Pancreas (tissue), 10 donors: ENCODE data around the gene FLAD1. TPM values are rescaled to one million over a fixed set of nuclear protein-coding genes. Genes with fewer than 3 reads are reported as not detected.
"Not testable (repeated sequence)": the region's sequence is repeated elsewhere in the genome, so short reads cannot be mapped to it uniquely, and the experiment has no call there.

ENCODE experiments used
- ATAC-seq, 4 donors: fragments of 200-7000 bp; cut with Tn5 transposase; one replicate each; pipeline versions ENCODE4 v1.8.0 to v1.9.1; 2020; ENCODE audit warnings: mild to moderate bottlenecking in 4 of 4, moderate library complexity in 4 of 4
- DNase-seq, 6 donors: peaks; one replicate each; pipeline ENCODE4 v3.0.0-alpha.2; 2020
- FAIRE-seq: peaks from 2 replicates; lab custom pipeline; 2012; peaks lifted over from hg19 to GRCh38; lab: Jason Lieb, UNC
- H3K27ac ChIP-seq, 4 donors: fragments of 200-600 bp; sonication (generic); 1 replicate in 3 of 4; 2 replicates in 1 of 4; pipeline versions ENCODE4 v1.5.0 to v1.8.0; 2020
- H3K27me3 ChIP-seq, 4 donors: fragments of 200-600 bp; one replicate each; pipeline ENCODE4 v1.8.0; 2021
- H3K36me3 ChIP-seq, 3 donors: fragments of 200-600 bp; sonication (generic) in 1 of 3; one replicate each; pipeline versions ENCODE4 v1.5.0 to v1.8.0; 2020 to 2021
- H3K4me1 ChIP-seq, 3 donors: fragments of 200-600 bp; one replicate each; pipeline ENCODE4 v1.8.0; 2021
- H3K4me3 ChIP-seq, 4 donors: fragments of 200-600 bp; sonication (generic) in 2 of 4; one replicate each; pipeline versions ENCODE4 v1.5.0 to v1.8.0; 2020 to 2021
- H3K9me3 ChIP-seq, 4 donors: fragments of 200-600 bp; one replicate each; pipeline ENCODE4 v1.8.0; 2021
- WGBS, 2 donors: extraction: QIAGEN DNeasy Blood & Tissue Kit; methylation state at CpG; one replicate each; pipeline ENCODE4 v1.1.7; 2013; 5-methylcytosine and 5-hydroxymethylcytosine counted together
- intact Hi-C, 3 donors: fragments of 100-400 bp; cut with DNase I; formaldehyde crosslinking; loops; one replicate each; pipeline versions ENCODE4 v1.11.1 to v1.14.2; 2022
- polyA plus RNA-seq, 2 donors: library from polyadenylated mRNA; stranded (reverse); fragments of 200-250 nt; gene quantifications; one replicate each; pipeline ENCODE4 v1.2.3, GENCODE V29; 2013
- total RNA-seq, 6 donors: library from RNA; stranded (reverse); fragmentation: NEBNext Ultra II Directional in 4 of 6; extraction: Animal tissue kit (Norgen Biotek cat#: 25700) in 4 of 6; gene quantifications; one replicate each; pipeline versions ENCODE4 v1.2.1 to v1.2.4, GENCODE V29; 2021 to 2023
- TF ChIP-seq, protein P1 (sequence below), 4 donors: fragments of 200-600 bp; sonication (generic) in 3 of 4; IDR thresholded peaks; one replicate each; pipeline versions ENCODE4 v1.5.0 to v1.8.0; 2021; ENCODE audit warnings: antibody characterized with exemption in 4 of 4
- donor health status: healthy with polysubstance abuse.
- donor health status: DM: no; HTN: no; CAD: no; lungs with moderate emphysema.
- donor health status: DM: no; HTN: no; CAD: no.
- donor health status: control.
- donor health status: control.
- donor health status: Bipolar disorder and iron deficiency.
- donor health status: DM: yes; HTN: yes; CAD: no.
- donor health status: DM: no; HTN: no; CAD: no.
- donor health status: DM: no; HTN: no; CAD: no.
- donor health status: DM: yes; HTN: yes; CAD: no.

The FLAD1 gene
- total and polyA plus RNA-seq, 8 donors, result 8.3 to 28.6 (median 13.2) TPM

DNA sequence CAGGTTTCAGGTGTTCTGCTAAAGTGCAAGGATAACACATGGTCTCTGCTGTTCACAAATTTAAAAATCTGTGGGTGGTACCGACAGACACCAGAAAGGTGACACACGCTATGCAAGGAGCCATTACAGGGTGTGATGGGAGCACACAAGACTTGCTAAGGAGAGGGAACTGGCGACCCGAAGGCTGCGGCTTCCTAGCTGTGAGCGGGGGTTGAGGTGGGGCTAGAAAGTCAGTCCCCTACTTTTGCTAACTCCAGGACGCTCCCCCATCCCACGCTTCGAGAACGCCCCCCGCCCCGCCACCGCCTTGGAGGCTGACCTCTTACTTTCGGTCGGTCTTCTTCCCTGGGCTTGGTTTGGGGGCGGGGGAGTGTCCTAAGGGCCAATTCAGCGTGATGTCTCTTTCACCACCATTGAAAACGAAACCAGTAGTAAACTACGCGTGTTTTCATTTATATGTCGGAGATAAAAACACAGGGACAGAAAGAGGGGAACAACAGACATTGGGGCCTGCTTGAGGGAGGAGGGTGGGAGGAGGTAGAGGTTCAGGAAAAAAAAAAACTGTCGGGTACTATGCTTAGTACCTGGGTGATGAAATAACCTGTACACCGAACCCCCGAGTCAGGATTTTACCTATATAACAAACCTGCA is 7.6 kb upstream of the FLAD1 start:
- intact Hi-C loops, result no loop called here
- peaks cover 12 to 26% (median 22%) of the 10 kb centered on the region in 3 donors for H3K4me1 ChIP-seq
- no peaks in the 10 kb centered on the region for H3K27me3 ChIP-seq
- peak in 1 of 4 donors; percentile 3 for ATAC-seq
- FAIRE-seq, result no peak
- no peaks in the 10 kb centered on the region for H3K9me3 ChIP-seq
- H3K27ac ChIP-seq, result peak overlapping the region; percentile 90 to 98 (median 96)
- WGBS, 2 donors, result 0 to 1% methylated on average over 24 of the region's 24 CpGs
- H3K36me3 ChIP-seq, result no peaks in the 10 kb centered on the region
- TF ChIP-seq, protein P1, sequence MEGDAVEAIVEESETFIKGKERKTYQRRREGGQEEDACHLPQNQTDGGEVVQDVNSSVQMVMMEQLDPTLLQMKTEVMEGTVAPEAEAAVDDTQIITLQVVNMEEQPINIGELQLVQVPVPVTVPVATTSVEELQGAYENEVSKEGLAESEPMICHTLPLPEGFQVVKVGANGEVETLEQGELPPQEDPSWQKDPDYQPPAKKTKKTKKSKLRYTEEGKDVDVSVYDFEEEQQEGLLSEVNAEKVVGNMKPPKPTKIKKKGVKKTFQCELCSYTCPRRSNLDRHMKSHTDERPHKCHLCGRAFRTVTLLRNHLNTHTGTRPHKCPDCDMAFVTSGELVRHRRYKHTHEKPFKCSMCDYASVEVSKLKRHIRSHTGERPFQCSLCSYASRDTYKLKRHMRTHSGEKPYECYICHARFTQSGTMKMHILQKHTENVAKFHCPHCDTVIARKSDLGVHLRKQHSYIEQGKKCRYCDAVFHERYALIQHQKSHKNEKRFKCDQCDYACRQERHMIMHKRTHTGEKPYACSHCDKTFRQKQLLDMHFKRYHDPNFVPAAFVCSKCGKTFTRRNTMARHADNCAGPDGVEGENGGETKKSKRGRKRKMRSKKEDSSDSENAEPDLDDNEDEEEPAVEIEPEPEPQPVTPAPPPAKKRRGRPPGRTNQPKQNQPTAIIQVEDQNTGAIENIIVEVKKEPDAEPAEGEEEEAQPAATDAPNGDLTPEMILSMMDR (IDR thresholded peaks at IDR 0.05), result no peak
- DNase-seq, result peak in 5 of 6 donors; percentile 53 to 79 (median 60)
- peak overlapping the region; percentile 27 to 73 (median 58) for H3K4me3 ChIP-seq

DNA sequence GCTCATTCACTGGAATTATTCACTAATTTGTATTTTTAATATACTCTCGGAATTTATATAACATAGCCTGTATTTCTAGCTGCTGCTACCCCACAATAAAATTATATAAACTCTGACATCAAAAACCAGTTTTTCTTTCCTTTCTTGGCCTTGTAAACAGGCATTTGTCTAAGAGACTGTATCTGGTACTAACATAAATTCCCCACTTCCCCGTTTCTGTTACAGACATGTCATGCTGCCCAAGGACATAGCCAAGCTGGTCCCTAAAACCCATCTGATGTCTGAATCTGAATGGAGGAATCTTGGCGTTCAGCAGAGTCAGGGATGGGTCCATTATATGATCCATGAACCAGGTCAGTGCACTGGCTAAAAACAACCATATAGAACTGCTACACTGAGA is 5.4 kb upstream of the FLAD1 start:
- H3K27me3 ChIP-seq, intact Hi-C loops, H3K36me3 ChIP-seq, DNase-seq, H3K27ac ChIP-seq, FAIRE-seq, H3K9me3 ChIP-seq, ATAC-seq, H3K4me3 ChIP-seq: not testable (repeated sequence)
- WGBS, 2 donors, result 53 to 58% methylated on average over 3 of the region's 3 CpGs
- peaks cover 0 to 11% (median 4%) of the 10 kb centered on the region in 3 donors for H3K4me1 ChIP-seq

DNA sequence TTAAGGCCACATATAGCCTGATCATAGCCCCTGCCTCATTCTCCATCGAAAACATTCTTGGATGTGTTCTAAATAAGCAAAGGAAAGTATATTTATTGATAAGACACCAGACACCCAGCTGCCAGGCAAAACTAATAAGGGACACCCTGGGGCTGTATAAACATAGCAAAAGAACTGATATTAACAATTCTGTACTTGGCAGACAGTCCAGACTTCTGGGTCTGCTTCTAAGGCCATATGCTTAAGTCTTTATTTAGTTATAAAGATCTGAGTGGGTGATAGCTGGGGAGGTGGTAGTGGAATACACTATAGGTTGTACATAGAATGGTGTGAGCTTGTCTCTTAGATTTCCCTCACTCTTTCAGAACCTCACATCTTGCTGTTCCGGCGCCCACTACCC is 4.8 kb upstream of the FLAD1 start:
- no peak overlapping the region for H3K4me3 ChIP-seq
- no peaks in the 10 kb centered on the region for H3K9me3 ChIP-seq
- H3K4me1 ChIP-seq, result peaks cover 0 to 11% (median 0%) of the 10 kb centered on the region in 3 donors
- no peak overlapping the region for H3K27ac ChIP-seq
- ATAC-seq (no peak), FAIRE-seq (no peak), DNase-seq (no peak)
- intact Hi-C loops, result no loop called here
- no peaks in the 10 kb centered on the region for H3K27me3 ChIP-seq
- TF ChIP-seq, protein P1 (IDR thresholded peaks at IDR 0.05), result no peak
- no peaks in the 10 kb centered on the region for H3K36me3 ChIP-seq
- WGBS, 2 donors, result 90% methylated on average over 3 of the region's 3 CpGs

DNA sequence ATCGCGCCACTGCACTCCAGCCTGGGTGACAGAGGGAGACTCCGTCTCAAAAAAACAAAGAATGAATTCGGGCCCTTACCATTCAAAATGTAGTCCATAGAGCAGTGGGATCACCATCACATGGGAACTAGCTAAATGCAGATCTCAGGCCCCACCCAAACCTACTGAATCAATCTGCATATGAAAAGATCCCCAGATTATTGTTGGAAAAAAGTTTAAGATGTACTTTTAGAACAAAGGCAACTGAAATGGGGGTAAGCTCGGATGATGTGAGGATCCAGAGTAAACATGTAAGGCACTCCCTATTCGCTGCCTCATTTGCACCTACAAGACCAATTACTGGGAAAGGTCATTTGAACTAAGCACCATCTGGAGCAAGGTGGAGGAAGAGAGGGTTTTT is 803 bp upstream of the FLAD1 start:
- Histone ChIP-seq H3K36me3 (no peaks in the 10 kb centered on the region), H3K9me3 (no peaks in the 10 kb centered on the region), H3K27me3 (no peaks in the 10 kb centered on the region), H3K4me3 (peak overlapping the region in 2 of 4 donors; percentile 59 to 88), H3K27ac (no peak overlapping the region), H3K4me1 (peaks cover 6 to 14% (median 7%) of the 10 kb centered on the region in 3 donors)
- TF ChIP-seq, protein P1 (IDR thresholded peaks at IDR 0.05), result no peak
- DNase-seq, result no peak
- WGBS, 2 donors, result 53 to 54% methylated on average over 6 of the region's 6 CpGs
- intact Hi-C loops, result no loop called here
- FAIRE-seq, result no peak
- no peak for ATAC-seq

DNA sequence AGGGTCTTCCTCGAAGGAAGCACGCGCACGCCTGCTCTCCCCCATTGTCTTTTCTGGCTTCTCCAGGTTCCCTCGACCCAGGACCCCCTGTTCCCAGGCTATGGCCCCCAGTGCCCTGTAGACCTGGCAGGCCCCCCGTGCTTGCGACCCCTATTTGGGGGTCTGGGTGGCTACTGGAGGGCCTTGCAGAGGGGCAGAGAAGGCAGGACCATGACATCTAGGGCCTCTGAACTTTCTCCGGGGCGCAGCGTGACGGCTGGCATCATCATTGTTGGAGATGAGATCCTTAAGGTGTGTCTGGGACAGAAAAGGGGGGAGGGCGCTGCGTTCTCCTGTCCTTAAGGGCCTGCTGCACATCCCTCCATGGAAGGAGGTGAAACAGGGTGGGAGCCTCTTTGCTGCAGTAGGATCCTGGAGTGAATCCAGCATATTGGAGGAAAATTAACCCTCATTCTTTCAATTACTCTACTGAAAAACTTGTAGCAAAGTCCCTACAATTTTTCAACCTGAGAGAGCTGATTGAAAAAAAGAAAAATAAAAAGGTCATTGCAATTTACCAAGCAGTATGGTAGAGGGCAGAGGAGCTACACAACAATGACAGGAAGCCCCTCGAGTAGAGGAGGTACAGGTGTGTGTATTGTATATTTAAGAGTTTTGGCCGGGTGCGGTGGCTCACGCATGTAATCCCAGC is 777 bp downstream of the FLAD1 start:
- TF ChIP-seq, protein P1 (IDR thresholded peaks at IDR 0.05), result no peak
- Histone ChIP-seq H3K4me1 (peaks cover 6 to 14% (median 7%) of the 10 kb centered on the region in 3 donors), H3K4me3 (peak overlapping the region; percentile 59 to 88 (median 72)), H3K27ac (no peak overlapping the region), H3K9me3 (no peaks in the 10 kb centered on the region), H3K36me3 (no peaks in the 10 kb centered on the region), H3K27me3 (no peaks in the 10 kb centered on the region)
- ATAC-seq (no peak), DNase-seq (peak in 1 of 6 donors; percentile 39), FAIRE-seq (no peak)
- 11 to 15% methylated on average over 17 of the region's 17 CpGs for WGBS, 2 donors
- intact Hi-C loops, result no loop called here

DNA sequence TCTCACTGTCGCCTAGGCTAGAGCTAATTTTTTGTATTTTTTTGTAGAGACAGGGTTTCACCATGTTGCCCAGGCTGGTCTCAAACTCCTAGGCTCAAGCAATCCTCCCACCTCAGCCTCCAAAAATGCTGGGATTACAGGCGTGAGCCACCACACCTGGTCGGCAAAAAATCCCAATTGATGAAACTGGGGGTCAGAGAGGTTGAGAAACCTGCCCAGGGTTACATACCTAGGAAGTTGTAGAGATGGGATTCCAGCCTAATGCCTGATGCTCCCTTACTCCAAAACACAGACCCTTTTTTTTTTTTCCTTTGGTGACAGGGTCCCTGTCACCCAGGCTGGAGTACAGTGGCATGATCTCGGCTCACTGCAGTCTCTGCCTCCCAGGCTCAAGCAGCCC is 3.6 kb downstream of the FLAD1 start:
- FAIRE-seq, H3K27ac ChIP-seq, intact Hi-C loops, H3K27me3 ChIP-seq, H3K4me3 ChIP-seq, DNase-seq, ATAC-seq, H3K36me3 ChIP-seq, H3K9me3 ChIP-seq: not testable (repeated sequence)
- H3K4me1 ChIP-seq, result peaks cover 6 to 14% (median 7%) of the 10 kb centered on the region in 3 donors
- 79 to 82% methylated on average over 4 of the region's 4 CpGs for WGBS, 2 donors
